Peyer's patch (tissue), 4 donors: ENCODE data around the gene TBCK.

Source experiments
- POLR2A ChIP-seq, 2 donors: fragments of 450-650 bp; IDR thresholded peaks; one replicate each; pipeline ENCODE4 v1.5.1; 2017; ENCODE audit warnings: antibody characterized with exemption in 2 of 2, mild to moderate bottlenecking in 2 of 2, moderate library complexity in 2 of 2
- TF ChIP-seq, protein P1 (sequence below), 6 experiments: fragments of 450-650 bp in 4 of 6; fragments of 200-600 bp in 2 of 6; sonication (generic) in 1 of 6; IDR thresholded peaks; one replicate each; pipeline ENCODE4 v1.5.1; 2017 to 2019; ENCODE audit warnings: antibody characterized with exemption in 6 of 6, mild to moderate bottlenecking in 3 of 6, moderate library complexity in 1 of 6

DNA sequence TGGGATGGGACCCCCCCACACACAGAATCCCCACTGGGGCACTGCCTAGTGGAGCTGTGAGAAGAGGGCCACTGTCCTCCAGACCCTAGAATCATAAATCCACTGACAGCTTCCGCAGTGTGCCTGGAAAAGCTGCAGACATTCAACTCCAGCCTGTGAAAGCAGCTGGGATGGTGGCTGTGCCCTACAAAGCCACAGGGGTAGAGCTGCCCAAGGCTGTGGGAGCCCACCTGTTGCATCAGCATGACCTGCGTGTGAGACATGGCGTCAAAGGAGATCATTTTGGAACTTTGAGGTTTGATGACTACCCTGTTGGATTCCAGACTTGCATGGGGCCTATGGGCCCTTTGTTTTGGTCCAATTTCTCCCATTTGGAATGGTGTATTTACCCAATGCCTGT, 22.7 kb upstream of the TBCK start:
- TF ChIP-seq, protein P1, sequence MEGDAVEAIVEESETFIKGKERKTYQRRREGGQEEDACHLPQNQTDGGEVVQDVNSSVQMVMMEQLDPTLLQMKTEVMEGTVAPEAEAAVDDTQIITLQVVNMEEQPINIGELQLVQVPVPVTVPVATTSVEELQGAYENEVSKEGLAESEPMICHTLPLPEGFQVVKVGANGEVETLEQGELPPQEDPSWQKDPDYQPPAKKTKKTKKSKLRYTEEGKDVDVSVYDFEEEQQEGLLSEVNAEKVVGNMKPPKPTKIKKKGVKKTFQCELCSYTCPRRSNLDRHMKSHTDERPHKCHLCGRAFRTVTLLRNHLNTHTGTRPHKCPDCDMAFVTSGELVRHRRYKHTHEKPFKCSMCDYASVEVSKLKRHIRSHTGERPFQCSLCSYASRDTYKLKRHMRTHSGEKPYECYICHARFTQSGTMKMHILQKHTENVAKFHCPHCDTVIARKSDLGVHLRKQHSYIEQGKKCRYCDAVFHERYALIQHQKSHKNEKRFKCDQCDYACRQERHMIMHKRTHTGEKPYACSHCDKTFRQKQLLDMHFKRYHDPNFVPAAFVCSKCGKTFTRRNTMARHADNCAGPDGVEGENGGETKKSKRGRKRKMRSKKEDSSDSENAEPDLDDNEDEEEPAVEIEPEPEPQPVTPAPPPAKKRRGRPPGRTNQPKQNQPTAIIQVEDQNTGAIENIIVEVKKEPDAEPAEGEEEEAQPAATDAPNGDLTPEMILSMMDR (IDR thresholded peaks at IDR 0.05) = no peak
- no peak for TF ChIP-seq POLR2A (IDR thresholded peaks at IDR 0.05)
